Measurements from ENCODE around the gene TMIGD2.

DNA sequence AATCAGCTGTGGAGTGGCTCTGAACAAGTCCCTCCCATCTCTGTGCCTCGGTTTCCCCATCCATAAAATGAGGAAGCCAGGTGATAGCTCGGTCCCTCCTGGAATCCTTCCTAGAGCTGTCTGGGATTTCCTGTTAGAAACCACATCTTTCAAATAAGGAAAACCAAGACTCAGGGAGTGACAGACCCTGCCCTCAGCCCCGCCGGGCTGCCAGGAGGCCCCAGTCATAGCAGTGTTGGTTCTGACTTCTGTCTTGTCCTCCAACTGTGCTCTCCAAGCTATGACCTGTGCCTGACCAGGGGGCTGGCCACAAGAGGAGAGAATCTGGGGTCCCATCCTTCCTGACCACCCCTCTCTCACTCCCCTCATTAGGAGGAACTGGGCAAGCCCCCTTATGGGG lies 24.2 kb downstream of the TMIGD2 start:
- TF ChIP-seq, protein P1, sequence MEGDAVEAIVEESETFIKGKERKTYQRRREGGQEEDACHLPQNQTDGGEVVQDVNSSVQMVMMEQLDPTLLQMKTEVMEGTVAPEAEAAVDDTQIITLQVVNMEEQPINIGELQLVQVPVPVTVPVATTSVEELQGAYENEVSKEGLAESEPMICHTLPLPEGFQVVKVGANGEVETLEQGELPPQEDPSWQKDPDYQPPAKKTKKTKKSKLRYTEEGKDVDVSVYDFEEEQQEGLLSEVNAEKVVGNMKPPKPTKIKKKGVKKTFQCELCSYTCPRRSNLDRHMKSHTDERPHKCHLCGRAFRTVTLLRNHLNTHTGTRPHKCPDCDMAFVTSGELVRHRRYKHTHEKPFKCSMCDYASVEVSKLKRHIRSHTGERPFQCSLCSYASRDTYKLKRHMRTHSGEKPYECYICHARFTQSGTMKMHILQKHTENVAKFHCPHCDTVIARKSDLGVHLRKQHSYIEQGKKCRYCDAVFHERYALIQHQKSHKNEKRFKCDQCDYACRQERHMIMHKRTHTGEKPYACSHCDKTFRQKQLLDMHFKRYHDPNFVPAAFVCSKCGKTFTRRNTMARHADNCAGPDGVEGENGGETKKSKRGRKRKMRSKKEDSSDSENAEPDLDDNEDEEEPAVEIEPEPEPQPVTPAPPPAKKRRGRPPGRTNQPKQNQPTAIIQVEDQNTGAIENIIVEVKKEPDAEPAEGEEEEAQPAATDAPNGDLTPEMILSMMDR (IDR thresholded peaks at IDR 0.05): no peak
- TF ChIP-seq POLR2A (IDR thresholded peaks at IDR 0.05) (no peak), EP300 (IDR thresholded peaks at IDR 0.05) (no peak), POLR2AphosphoS5 (IDR thresholded peaks at IDR 0.05) (no peak)
